Activated CD8-positive, alpha-beta memory T cell treated with anti-CD3 and anti-CD28 coated beads for 48 hours (primary cell): ENCODE measurements around the gene IFIT3.
"Not testable (repeated sequence)": the region's sequence is repeated elsewhere in the genome, so short reads cannot be mapped to it uniquely, and the experiment has no call there.

Experiments
- DNase-seq, 3 experiments: peaks; one replicate each; pipeline ENCODE4 v3.0.0-alpha.2; 2020; ENCODE audit warnings: low read depth in 2 of 3, low spot score in 2 of 3

The IFIT3 gene, protein sequence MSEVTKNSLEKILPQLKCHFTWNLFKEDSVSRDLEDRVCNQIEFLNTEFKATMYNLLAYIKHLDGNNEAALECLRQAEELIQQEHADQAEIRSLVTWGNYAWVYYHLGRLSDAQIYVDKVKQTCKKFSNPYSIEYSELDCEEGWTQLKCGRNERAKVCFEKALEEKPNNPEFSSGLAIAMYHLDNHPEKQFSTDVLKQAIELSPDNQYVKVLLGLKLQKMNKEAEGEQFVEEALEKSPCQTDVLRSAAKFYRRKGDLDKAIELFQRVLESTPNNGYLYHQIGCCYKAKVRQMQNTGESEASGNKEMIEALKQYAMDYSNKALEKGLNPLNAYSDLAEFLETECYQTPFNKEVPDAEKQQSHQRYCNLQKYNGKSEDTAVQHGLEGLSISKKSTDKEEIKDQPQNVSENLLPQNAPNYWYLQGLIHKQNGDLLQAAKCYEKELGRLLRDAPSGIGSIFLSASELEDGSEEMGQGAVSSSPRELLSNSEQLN

DNA sequence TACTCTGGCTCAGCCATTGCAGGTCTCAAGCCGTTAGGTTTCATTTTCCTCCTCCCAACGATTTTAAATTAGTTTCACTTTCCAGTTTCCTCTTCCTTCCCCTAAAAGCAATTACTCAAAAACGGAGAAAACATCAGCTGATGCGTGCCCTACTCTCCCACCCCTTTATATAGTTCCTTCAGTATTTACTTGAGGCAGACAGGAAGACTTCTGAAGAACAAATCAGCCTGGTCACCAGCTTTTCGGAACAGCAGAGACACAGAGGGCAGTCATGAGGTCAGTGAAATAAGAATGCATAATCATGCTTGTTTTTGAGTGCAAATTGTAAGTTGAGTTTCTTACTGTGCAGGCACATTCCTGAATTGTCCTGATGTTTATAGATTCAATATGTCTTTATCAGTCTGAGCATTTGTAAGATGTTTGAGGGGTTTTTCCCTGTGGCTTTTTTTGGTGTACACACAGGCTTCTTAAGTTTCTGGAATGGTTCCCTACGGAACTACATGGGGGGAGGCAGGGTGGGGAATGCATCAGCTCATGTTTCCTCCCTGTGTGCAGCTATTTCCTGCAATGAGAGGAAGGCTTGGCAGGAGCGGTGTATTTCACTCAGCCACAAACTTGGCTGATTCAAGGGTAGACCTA, at the start of gene IFIT3:
Gene IFIT3, plus strand, starts transcription at position 195 of the 639 bp plus-strand sequence. Its CDS starts 77 bp downstream, at position 272.
- no peak for DNase-seq

DNA sequence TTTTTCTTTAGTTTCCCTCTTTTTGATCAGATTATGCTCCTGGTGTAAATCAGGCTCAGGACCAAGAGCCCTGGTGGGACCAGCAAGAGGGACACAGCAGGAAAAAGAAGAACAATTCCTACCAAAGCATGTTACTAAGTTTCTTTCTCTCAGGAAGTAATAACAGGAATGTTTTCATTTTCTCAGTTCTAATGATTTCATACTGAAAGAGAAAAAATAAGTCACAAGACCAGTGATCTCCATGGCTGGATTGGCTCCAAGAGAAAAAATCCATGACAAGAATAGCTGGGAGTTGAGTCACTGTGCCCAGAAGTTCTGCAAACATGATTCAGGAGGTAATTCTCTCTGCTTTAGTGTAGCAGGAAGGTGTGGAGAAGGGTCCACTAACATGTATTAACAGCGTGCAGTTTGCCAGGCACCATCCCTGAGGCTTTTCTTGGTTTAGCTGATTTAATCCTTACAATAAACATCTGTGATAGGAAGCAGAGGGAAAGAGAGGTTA, 49.7 kb upstream of the IFIT3 start:
- DNase-seq: no peak

DNA sequence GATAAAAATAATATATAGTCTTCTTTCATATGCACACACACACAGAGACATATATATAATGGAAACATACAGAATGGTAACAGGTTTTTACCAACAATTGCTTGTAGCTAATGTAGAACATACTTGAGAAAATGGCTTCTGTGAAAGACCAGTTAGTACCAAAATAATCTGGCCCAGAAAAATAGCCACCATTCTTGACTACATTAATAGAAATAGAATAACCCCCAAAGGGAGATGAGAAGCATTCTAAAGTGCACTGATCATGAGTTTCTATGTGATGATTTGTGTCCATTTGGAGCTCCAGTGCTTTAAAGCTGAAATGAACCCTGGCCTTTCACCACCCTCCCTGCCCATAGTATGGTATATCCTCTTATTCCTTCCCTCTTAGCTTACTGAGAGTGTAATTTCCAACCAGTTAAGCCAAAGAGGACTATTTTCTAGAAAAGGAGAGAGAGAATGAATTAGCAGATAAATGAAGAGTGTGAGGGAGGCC, 48.9 kb upstream of the IFIT3 start:
- no peak for DNase-seq

DNA sequence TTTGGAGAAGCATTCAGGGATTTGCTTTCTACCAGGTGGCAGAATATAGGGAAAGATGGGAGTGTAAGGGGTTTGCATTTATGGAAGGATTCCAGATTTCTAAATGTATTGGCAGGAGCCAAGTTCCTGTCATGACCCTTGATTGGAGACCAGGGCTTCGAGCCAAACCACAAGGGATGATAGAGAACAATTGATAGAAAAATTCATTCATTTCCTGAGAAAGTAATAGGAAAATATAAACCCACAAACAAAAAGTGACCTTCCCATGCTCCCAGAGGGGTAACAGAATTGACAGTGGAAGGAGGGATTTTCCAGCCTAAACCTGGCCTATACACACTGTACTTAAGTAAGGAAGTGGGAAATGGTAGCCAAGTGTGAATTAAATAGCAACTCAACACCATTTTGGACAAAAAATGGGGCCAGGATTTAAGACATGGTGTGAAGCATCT, 48.4 kb upstream of the IFIT3 start:
- DNase-seq: no peak

DNA sequence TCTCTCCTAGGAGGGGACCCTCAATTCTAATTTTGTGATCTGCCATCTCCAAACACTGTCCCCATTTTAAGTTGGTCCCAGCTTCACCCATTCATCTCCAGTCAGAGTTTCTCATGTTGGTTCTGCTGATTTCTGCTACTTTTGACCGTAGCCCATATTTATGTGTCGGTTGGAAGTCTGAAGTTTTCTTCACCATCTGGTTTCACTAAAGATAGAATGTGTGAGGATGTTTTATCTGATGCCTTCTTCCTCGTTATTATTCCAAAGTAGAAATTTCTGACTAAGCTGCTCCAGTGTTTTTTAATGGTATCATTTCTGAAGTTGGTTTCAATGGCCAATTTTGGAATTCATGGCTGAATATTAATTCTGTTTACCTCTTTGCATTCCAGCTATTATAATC, 47.3 kb upstream of the IFIT3 start:
- no peak for DNase-seq

DNA sequence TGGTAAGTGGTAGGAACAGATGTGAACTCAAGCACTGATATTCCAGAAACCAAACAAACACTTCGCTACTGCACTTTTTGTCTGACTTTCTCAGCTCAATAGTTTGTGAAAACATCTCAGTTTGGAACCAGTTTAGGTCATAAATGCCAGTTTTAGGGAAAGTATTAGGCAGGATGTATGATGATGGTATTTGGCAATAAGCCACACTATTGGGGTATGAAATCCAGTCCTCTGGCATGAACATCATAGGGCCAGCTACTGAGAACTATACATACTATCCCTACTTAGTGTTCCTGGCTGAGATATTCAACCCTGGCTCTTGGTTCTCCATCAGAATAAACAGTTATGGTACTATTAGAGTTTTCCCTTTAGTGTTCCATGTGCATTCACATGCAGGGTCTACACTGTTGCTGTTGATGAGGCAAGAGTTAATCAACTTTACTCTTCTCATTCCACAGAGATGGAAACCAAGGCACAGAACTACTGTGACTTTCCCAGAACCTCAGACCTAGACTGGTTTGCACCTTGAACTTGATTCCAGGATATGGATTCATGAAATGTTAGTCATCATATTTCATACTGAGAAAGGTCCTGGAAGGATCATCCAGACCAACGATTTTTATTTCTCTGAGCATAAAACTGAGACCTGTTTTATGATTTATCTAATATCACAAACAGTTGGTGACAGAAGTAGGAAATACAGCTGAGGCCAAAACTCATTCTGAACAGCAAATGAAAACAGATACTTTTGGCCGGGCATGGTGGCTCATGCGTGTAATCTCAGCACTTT, 46.0 kb upstream of the IFIT3 start:
- DNase-seq: no peak

DNA sequence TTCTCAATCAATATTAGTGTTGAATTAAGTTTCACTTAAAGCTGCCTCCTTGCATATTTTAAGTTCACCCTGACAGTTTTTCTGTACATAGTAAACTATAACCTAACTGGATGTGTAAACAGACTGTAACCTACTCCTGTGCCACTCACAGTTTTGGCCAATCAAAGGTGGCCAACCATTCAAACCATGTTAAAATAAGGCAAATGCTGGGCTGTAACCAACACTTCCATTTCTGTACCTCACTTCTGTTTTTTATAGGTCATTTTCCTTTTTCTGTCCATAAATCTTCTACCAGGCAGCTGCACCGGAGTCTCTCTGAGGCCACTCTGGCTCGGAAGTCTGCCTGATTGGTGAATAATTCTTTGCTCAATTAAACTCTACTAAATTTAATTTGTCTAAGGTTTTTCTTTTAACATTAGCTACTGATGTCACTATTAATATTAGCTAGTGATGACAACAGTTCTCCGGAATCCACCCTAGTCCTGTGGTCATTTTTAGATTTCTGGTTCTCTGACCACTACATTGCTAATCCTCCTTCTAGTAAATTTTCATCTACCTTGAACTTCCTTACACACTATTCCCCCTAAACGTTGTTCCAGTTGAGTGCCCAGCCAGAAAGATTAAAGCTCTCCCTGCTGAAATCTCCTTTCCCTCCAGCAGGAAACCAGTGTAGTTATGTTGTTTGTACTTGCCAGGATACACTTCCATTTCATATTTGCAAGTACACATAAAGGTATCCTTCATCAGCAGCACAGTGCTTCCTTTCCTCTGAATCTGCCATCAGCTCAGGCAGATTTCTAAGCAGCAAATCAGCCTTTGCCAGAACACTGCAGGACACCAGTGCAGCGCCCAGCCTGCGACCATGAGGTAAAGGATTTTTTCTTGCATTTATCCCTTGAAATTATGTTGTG, 44.5 kb upstream of the IFIT3 start:
- no peak for DNase-seq

DNA sequence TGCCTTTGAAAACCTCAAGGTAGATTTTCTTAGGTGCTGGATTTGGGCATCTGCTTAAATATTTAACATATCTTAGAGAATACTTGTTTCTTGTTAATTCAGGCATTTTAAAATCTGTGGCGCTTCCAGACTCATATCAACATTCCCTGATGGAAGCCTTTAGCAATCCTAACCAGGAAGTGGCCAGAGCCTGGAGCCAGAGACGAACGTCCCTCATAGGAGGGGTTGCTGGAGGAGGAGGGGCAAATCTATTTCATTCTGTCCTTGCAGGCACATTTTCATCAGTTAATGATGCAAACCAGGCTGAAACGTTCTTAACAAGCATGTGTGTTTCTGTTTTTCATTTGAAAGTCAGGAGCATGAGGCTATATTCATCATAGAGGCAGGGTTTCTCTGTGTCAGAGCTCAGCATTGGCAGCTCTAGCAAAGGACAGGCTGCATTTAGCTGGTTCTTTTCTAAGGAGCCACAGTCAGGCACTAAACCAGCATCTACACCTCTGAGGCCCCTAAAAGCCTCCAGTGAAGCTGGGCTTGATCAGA, 43.8 kb upstream of the IFIT3 start:
- no peak for DNase-seq

DNA sequence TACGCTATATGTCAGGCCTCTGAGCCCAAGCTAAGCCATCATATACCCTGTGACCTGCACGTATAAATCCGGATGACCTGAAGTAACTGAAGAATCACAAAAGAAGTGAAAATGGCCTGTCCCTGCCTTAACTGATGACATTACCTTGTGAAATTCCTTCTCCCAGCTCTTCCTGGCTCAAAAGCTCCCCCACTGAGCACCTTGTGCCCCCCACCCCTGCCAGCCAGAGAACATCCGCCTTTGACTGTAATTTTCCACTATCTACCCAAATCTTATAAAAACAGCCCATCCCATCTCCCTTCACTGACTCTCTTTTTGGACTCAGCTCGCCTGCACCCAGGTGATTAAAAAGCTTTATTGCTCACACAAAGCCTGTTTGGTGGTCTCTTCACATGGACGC, 43.1 kb upstream of the IFIT3 start:
- DNase-seq: not testable (repeated sequence)

DNA sequence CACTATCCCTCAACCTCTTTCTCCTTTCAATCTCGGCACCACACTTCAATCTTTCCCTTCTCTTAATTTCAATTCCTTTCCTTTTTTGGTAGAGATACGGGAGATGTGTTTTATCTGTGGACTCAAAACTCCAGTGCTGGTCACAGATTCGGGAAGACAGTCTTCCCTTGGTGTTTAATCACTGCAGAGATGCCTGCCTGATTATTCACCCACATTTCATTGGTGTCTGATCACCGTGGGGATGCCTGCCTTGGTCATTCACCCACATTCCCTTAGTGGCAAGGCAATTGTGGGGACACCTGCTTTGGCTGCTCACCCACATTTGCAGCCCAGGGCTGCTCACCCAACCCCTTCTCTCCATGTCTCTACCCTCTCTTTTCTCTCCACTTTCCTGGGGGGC, 42.5 kb upstream of the IFIT3 start:
- not testable (repeated sequence) for DNase-seq

DNA sequence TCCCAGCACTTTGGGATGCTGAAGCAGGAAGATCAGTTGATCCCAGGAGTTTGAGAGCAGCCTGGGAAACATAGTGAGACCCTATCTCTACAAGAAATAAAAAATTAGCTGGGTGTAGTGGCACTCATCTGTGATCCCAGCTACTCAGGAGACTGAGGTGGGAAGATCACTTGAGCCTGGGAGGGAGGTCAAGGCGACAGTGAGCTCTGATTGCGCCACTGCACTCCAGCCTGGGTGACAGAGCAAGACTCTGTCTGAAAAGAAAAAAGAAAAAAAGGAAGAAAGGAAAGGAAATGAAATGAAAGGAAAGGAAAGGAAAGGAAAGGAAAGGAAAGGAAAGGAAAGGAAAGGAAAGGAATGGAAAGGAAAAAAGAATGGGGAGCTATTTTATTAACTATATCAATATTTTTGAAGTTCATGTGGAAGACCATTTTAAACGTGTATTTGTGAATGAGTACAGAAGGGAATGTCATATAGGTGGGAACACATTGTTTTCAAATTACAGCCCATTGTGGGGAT, 33.0 kb upstream of the IFIT3 start:
- DNase-seq: no peak

DNA sequence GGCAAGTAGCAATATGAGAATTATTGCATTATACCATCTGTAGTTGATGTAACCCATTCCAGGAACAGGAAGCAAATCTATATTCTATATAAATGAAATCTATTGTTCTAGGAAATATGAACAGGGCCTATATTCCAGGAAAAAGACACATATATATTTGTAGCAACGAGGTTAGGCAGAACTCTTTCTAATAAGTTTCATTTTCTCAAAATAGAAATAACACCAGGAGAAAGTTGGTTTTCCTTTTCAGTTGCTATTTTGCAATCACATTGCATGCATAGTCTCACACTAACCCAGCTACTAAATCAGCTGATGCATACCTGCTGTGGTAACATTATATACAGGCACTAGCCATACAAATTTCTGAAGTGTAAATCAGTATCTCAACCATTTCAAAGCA, 32.2 kb upstream of the IFIT3 start:
- no peak for DNase-seq

DNA sequence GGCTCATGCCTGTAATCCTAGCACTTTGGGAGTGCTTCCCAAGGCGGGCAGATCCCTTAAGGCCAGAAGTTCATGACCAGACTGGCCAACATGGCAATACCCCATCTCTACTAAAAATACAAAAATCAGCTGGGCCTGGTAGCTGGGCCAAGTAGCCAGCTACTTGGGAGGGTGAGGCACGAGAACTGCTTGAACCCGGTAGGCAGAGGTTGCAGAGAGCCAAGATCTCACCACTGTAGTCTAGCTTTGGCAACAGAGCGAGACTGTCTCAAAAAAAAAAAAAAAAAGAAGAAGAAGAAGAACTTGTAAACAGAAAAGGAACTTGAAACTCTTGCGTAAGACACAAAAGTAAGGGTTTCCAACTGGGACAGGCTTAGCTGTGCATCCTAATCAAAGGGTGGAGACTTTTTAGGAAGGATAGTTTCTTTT, 31.6 kb upstream of the IFIT3 start:
- no peak for DNase-seq

DNA sequence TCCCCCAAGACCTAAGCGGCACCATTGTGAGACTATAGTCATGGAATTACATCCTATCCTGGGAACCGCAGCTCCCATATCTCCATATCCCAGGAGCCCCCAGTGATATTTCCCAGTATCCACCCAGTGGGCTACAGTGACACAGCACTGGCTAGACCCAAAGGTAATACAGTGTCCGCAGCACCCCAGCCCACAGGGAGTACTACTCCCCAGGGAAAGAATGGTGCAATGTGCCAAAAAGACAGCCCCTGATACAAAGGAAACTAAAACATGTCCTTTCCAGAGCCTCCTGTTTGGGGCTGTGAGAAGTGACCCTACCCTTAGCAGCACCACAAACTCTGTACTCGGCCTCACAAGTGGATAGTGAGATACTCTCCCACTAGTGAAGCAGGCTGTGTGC, 30.4 kb upstream of the IFIT3 start:
- DNase-seq: no peak

DNA sequence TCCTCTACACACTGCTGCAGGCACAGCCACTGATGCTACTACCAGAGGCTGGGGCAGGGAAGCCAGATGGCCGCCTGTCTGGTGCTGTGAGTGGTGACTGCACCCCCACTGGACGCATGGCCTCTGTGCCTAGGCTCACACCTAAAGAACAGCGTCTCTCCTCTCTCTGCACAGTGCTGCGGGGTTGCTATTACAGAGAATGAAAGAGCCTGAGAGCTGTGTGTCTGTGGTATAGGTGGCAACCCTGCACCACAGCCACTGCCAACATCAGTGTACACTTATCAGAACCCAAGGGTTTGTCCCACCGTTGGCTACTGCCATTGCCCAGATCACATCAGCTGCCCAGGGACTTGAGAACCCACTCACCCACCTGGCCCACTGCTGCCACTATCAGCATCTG, 30.0 kb upstream of the IFIT3 start:
- no peak for DNase-seq

DNA sequence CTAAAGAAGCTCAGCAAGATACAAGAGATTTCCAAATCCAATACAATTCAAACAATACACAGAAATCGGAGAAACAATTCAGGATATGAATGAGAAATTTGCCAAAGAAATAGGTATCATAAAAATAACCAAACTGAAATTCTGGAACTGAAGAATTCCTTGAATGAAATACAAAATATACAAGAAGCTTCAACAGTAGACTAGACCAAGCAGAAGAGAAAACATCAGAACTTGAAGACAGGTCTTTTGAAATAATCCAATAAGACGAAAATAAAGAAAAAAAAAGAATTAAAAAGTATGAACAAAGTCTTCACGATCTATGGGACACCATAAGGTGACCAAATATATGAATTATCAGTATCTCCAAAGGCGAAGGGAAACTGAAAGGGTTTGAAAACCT, 28.8 kb upstream of the IFIT3 start:
- DNase-seq: no peak

DNA sequence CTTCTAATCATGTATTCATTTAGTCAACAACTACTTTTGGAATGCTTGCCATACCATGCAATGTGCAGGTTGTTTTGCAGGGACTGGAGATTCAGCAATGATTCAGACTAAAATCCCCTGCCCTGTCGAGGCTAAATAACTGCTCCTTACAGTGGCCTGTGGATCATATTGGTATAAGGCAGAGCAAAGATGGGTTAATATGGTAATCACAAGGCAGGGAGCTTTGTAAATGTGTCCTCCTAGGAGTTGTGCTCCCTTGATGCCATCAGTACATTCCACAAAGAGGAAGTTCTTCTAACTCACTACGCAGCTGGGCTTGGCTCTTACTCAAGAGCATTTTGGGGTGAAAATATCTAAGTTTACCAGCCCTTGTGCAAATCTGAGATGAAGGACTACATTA, 26.6 kb upstream of the IFIT3 start:
- DNase-seq: no peak

DNA sequence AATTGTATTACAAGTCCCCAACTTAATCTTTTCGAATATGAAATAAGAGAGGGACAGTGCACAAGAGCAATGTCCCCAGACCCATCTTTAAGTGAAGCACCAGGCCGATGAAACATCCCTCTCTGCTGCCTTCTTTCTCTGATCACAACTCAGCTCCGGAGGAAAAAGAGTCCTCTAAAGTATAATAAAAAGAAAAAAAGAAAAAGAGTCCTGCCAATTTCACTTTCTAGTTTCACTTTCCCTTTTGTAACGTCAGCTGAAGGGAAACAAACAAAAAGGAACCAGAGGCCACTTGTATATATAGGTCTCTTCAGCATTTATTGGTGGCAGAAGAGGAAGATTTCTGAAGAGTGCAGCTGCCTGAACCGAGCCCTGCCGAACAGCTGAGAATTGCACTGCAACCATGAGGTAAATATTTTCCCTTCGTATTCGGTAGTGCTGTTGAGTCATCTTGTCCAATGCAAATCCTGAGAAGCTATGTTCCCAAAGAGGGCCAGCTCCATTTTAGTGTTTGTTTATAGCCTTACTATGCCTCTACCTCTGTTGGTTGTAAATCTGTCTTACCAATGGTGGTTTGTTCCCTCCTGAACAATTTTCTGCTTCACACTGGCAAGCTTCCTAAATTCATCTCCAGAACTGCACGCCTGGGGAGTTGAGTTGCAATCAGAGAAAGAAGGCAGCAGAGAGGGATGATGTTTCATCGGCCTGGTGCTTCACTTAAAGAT, 25.9 kb upstream of the IFIT3 start, which contains the start of gene IFIT2:
Gene IFIT2, plus strand, starts transcription at position 326 of the 725 bp plus-strand sequence. Its CDS starts 78 bp downstream, at position 404.
- no peak for DNase-seq

DNA sequence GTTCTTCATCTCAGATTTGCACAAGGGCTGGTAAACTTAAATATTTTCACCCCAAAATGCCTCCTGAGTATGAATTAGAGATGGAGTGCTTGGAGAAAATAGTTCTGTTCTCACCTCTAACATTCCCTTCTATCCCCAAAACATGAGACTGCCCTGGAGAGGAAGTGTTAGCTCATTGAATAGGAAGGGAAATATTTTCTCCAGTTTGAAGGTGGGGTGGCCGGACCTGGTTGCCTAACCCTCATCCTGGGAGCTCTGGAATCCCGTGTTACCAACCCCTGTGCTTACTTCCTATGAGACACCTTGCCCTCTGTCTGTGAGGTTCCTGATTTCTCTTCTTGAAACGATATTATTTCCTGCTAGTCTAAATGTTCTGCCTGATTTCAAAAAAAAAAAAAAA, 25.2 kb upstream of the IFIT3 start:
- DNase-seq: no peak
